ENCODE results near the gene FAM32A. TPM values are rescaled to one million over a fixed set of nuclear protein-coding genes. Genes with fewer than 3 reads are reported as not detected.

Gene FAM32A
- total and polyA plus RNA-seq, 4 donors = 81.6 to 142 (median 131) TPM

DNA sequence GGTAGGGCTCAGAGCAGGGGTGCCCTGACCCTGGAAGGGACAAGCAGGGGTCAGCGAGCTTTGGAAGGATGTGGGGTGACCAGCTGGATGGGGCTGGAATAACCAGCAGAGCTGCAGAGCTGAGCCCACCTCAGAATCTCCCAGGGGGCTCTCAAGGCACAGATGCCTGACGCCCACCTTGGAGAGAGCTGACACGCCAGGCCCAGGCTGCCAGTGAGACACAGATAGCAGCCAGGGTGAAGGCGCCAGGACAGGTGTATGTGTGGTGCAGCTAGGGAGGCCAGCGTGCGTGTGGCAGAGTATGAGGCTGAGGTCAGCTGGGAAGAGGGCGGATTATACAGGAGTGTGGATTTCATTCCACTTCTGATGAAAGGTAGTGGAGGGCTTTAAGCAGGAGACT is 21.4 kb downstream of the FAM32A start:
- H3K27ac ChIP-seq (ENCODE audit: low read depth, low read length) = no peak overlapping the region
- no peaks in the 10 kb centered on the region for H3K27me3 ChIP-seq (ENCODE audit: control insufficient read depth, insufficient read depth, low read length)
- H3K36me3 ChIP-seq (ENCODE audit: control insufficient read depth, insufficient read depth, low read length) = peaks cover 86% of the 10 kb centered on the region
- DNase-seq (ENCODE audit: low read depth in 4 of 6, low spot score in 6 of 6) = no peak
- H3K4me3 ChIP-seq (ENCODE audit: low read depth, low read length) = no peak overlapping the region
- no peaks in the 10 kb centered on the region for H3K9me3 ChIP-seq (ENCODE audit: control insufficient read depth, insufficient read depth, low read length)
- 91% methylated on average over 7 of the region's 7 CpGs for WGBS (ENCODE audit: insufficient coverage)
- H3K4me1 ChIP-seq (ENCODE audit: control insufficient read depth, insufficient read depth, low read length) = peaks cover 3% of the 10 kb centered on the region

DNA sequence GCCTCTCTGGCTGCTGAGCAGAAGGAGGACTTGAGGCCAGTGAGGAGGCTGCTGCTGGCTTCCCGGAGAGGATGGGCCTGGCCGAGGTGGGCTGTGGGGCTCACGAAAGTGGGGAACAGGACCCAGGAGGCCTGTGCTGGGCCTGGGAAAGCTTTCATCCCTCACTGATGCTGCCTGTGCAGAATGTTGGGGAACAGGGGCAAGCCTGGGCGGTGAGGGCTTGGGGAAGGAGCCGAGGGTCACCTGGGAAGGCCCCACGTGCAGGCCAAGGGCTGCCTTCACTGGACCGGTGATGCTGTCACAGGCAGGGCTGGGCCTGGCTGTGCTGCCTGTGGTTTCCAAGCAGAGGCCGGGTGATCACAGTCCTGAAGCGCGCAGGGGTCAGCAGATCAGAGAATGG is 21.9 kb downstream of the FAM32A start:
- WGBS (ENCODE audit: insufficient coverage) = 95% methylated on average over 10 of the region's 10 CpGs

DNA sequence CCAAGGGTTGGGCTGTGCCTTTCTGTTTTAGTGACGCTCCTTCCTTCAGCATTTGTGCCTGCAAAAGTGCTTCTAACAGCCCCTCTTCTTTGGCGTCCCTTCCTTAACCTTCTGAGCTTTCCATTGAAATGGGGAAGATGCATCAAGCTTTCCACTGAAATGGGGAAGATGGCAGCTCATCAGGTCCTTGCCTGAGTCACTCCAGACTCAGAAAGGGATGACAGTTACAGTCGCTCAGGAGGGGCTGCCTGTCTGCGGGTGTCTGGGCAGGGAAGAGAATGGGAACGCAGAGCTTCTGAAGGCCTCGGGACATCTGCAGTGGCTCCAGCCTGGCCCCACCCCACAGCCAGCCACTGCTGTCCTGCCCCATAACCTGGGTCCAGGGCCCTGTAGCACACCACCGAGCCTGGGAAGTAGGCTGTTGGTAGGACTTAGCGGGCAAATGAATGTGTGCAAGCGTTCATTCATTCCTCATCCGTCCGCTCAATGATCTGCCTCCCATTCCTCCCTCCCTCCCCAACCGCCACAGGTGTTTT is 22.3 kb downstream of the FAM32A start:
- H3K4me1 ChIP-seq (ENCODE audit: control insufficient read depth, insufficient read depth, low read length) = peaks cover 3% of the 10 kb centered on the region
- 93% methylated on average over 9 of the region's 12 CpGs for WGBS (ENCODE audit: insufficient coverage)
- H3K36me3 ChIP-seq (ENCODE audit: control insufficient read depth, insufficient read depth, low read length) = peaks cover 79% of the 10 kb centered on the region
- no peak for DNase-seq (ENCODE audit: low read depth in 4 of 6, low spot score in 6 of 6)
- H3K9me3 ChIP-seq (ENCODE audit: control insufficient read depth, insufficient read depth, low read length) = no peaks in the 10 kb centered on the region
- no peaks in the 10 kb centered on the region for H3K27me3 ChIP-seq (ENCODE audit: control insufficient read depth, insufficient read depth, low read length)
- H3K4me3 ChIP-seq (ENCODE audit: low read depth, low read length) = no peak overlapping the region
- H3K27ac ChIP-seq (ENCODE audit: low read depth, low read length) = no peak overlapping the region

More for the DNA sequence above, 21.9 kb downstream of the FAM32A start:
- Histone ChIP-seq H3K27ac (ENCODE audit: low read depth, low read length) (no peak overlapping the region), H3K9me3 (ENCODE audit: control insufficient read depth, insufficient read depth, low read length) (no peaks in the 10 kb centered on the region), H3K4me1 (ENCODE audit: control insufficient read depth, insufficient read depth, low read length) (peaks cover 3% of the 10 kb centered on the region), H3K27me3 (ENCODE audit: control insufficient read depth, insufficient read depth, low read length) (no peaks in the 10 kb centered on the region), H3K4me3 (ENCODE audit: low read depth, low read length) (no peak overlapping the region), H3K36me3 (ENCODE audit: control insufficient read depth, insufficient read depth, low read length) (peaks cover 82% of the 10 kb centered on the region)
- no peak for DNase-seq (ENCODE audit: low read depth in 4 of 6, low spot score in 6 of 6)

DNA sequence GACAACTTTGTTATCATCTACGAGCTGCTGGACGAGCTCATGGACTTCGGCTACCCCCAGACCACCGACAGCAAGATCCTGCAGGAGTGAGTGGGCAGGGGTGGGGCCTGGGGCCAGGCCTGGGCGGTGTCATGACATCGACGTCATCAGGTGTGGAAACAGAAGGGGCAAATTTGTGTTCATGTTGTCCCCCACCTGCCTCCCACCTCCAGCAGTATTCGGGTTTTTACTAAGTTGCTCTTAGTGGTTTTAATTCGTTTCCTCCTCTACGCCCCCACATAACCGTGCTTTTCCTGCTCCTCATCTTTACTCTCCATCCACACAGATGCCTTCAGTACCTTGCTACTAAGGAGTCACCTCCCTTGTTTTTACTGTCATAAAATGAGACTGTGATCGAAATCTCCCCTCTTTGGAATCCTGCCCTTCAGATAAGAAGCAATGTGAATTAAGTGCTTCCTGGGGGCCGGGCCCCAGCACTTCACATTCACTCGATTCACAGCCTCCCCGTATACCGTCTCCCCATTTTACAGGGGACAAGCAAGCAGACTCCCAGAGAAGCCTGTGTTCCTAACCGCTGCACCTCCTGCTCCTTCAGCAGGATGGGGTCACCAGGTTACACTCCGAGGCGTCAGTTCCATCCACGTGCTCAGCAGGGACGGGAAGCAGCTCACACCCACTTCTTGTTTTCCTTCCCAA is 23.0 kb downstream of the FAM32A start:
- Histone ChIP-seq H3K36me3 (ENCODE audit: control insufficient read depth, insufficient read depth, low read length) (peaks cover 74% of the 10 kb centered on the region), H3K27ac (ENCODE audit: low read depth, low read length) (no peak overlapping the region), H3K9me3 (ENCODE audit: control insufficient read depth, insufficient read depth, low read length) (no peaks in the 10 kb centered on the region), H3K4me1 (ENCODE audit: control insufficient read depth, insufficient read depth, low read length) (peaks cover 3% of the 10 kb centered on the region), H3K27me3 (ENCODE audit: control insufficient read depth, insufficient read depth, low read length) (no peaks in the 10 kb centered on the region), H3K4me3 (ENCODE audit: low read depth, low read length) (no peak overlapping the region)
- WGBS (ENCODE audit: insufficient coverage) = 97% methylated on average over 17 of the region's 21 CpGs
- DNase-seq (ENCODE audit: low read depth in 4 of 6, low spot score in 6 of 6) = no peak

DNA sequence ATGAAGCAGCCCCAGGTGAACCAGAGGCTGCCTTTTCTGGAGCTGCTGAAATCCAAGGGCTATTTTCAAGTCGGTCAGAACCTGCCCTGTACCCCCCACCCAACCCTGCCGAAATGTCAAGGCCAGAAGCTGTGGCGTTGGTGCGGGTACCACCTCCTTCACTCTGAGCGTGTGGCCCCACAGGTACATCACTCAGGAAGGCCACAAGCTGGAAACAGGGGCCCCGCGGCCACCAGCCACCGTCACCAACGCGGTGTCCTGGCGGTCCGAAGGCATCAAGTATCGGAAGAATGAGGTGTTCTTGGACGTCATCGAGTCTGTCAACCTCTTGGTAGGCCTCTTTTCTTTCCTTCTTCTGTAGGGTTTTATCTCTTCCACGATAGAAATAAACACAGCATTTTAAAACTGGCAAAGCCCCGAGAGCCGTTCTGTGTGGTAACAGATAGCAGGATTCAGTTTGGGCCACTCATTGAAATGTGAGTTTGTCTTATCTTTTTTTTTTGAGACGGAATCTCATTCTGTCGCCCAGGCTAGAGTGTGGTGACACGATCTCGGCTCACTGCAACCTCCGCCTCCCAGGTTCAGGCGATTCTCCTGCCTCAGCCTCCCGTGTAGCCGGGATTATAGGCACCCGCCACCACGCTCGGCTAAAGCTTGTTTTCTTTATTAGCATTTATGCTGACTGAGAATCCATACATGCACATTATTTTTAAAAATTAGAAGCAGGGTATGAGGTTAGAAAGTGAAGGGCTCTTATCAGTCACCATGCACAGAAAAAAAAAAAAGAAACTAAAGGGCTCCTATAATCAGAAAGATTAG is 23.8 kb downstream of the FAM32A start:
- WGBS (ENCODE audit: insufficient coverage) = 99% methylated on average over 20 of the region's 29 CpGs
- H3K27ac ChIP-seq (ENCODE audit: low read depth, low read length) = no peak overlapping the region
- H3K27me3 ChIP-seq (ENCODE audit: control insufficient read depth, insufficient read depth, low read length) = no peaks in the 10 kb centered on the region
- H3K4me1 ChIP-seq (ENCODE audit: control insufficient read depth, insufficient read depth, low read length) = peaks cover 3% of the 10 kb centered on the region
- no peaks in the 10 kb centered on the region for H3K9me3 ChIP-seq (ENCODE audit: control insufficient read depth, insufficient read depth, low read length)
- DNase-seq (ENCODE audit: low read depth in 4 of 6, low spot score in 6 of 6) = no peak
- no peak overlapping the region for H3K4me3 ChIP-seq (ENCODE audit: low read depth, low read length)
- peaks cover 66% of the 10 kb centered on the region for H3K36me3 ChIP-seq (ENCODE audit: control insufficient read depth, insufficient read depth, low read length)

DNA sequence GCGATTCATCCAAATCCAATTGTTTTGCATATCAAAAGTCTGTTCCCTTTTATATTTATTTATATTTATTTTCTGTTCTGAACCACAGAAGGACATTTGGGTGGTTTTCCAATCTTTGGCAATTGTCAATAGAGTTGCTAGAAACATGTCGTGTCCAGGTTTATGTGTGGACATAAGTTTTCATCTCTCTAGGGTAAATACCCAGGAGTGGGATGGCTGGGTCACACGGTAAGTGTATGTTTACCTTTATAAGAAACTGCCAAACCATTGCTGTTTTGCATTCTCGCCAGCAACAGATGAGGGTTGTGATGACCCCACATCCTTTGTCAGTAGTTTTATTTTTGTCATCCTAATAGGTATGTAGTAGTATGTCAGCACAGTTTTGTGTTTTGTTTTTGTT is 25.0 kb downstream of the FAM32A start:
- Histone ChIP-seq H3K4me3 (ENCODE audit: low read depth, low read length) (no peak overlapping the region), H3K4me1 (ENCODE audit: control insufficient read depth, insufficient read depth, low read length) (peaks cover 3% of the 10 kb centered on the region)
- WGBS (ENCODE audit: insufficient coverage) = 100% methylated on average over 1 of the region's 4 CpGs

DNA sequence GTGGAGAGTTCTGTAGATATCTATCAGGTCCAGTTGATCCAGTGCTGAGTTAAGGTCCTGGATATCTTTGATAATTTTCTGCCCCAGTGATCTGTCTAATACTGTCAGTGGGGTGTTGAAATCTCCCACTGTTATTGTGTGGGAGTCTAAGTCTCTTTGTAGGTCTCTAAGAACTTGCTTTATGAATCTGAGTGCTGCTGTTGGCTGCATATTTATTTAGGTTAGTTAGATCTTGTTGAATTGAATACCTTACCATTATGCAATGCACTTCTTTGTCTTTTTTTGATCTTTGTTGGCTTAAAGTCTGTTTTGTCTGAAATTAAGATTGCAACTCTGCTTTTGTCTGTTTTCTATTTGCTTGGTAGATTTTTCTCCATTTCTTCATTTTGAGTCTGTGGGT is 27.9 kb downstream of the FAM32A start:
- no peak for DNase-seq (ENCODE audit: low read depth in 4 of 6, low spot score in 6 of 6)
- H3K4me1 ChIP-seq (ENCODE audit: control insufficient read depth, insufficient read depth, low read length) = peaks cover 15% of the 10 kb centered on the region
- H3K4me3 ChIP-seq (ENCODE audit: low read depth, low read length) = no peak overlapping the region
- H3K27ac ChIP-seq (ENCODE audit: low read depth, low read length) = no peak overlapping the region
- peaks cover 49% of the 10 kb centered on the region for H3K36me3 ChIP-seq (ENCODE audit: control insufficient read depth, insufficient read depth, low read length)
- H3K27me3 ChIP-seq (ENCODE audit: control insufficient read depth, insufficient read depth, low read length) = no peaks in the 10 kb centered on the region
- no peaks in the 10 kb centered on the region for H3K9me3 ChIP-seq (ENCODE audit: control insufficient read depth, insufficient read depth, low read length)

More for the DNA sequence above, 25.0 kb downstream of the FAM32A start:
- Histone ChIP-seq H3K27ac (ENCODE audit: low read depth, low read length) (no peak overlapping the region), H3K36me3 (ENCODE audit: control insufficient read depth, insufficient read depth, low read length) (peaks cover 58% of the 10 kb centered on the region), H3K9me3 (ENCODE audit: control insufficient read depth, insufficient read depth, low read length) (no peaks in the 10 kb centered on the region), H3K27me3 (ENCODE audit: control insufficient read depth, insufficient read depth, low read length) (no peaks in the 10 kb centered on the region)
- DNase-seq (ENCODE audit: low read depth in 4 of 6, low spot score in 6 of 6) = no peak

DNA sequence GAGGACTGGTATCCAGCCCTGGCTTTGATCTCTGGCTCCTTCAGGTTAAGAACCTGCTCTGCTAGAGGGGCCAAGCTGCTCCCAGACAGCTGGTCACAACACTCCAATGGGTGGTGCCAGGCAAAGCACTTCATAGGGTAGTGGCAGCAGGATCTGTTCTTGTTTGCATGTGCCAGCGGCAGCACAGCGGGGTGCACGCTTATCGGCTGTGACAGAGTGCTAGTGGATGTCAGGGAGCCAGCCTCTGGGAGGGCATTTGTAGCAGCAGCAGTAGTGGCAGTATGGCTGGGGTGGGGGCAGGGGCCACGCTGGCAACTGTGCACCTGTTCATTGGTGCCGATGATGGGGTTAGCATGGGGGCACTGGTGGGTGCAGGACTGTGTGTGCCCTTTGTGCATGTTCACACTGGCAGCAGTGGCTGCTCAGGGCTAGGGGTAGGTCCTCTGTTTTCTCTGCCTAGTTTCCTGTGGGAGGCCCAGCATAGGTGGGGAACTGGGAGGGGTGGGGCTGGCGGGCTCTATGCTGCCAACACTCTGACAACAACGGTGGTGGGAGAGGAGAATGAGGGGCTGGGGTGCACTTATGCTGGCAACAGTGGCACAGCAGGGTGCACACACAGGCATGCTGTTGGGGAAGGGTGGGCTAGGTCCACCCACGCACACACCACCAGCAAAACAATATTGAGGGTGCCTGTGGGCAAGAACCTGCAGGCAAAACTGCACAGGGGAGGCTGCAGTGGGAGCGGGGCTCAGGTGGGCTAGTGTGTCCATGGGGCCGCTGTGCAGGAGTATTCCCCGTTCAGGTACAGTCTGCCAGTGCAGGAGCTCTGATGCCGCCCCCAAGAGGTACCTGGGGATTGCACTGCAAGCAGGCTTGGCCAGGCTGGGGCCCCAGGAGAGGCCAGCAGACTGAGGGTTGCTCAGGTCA is 31.8 kb downstream of the FAM32A start:
- H3K4me3 ChIP-seq (ENCODE audit: low read depth, low read length) = no peak overlapping the region
- peaks cover 8% of the 10 kb centered on the region for H3K9me3 ChIP-seq (ENCODE audit: control insufficient read depth, insufficient read depth, low read length)
- H3K27ac ChIP-seq (ENCODE audit: low read depth, low read length) = no peak overlapping the region
- peaks cover 33% of the 10 kb centered on the region for H3K36me3 ChIP-seq (ENCODE audit: control insufficient read depth, insufficient read depth, low read length)
- no peaks in the 10 kb centered on the region for H3K27me3 ChIP-seq (ENCODE audit: control insufficient read depth, insufficient read depth, low read length)
- H3K4me1 ChIP-seq (ENCODE audit: control insufficient read depth, insufficient read depth, low read length) = peaks cover 20% of the 10 kb centered on the region
- peak in 1 of 6 donors; percentile 29 for DNase-seq (ENCODE audit: low read depth in 4 of 6, low spot score in 6 of 6)
- WGBS (ENCODE audit: insufficient coverage) = 78% methylated on average over 11 of the region's 13 CpGs

DNA sequence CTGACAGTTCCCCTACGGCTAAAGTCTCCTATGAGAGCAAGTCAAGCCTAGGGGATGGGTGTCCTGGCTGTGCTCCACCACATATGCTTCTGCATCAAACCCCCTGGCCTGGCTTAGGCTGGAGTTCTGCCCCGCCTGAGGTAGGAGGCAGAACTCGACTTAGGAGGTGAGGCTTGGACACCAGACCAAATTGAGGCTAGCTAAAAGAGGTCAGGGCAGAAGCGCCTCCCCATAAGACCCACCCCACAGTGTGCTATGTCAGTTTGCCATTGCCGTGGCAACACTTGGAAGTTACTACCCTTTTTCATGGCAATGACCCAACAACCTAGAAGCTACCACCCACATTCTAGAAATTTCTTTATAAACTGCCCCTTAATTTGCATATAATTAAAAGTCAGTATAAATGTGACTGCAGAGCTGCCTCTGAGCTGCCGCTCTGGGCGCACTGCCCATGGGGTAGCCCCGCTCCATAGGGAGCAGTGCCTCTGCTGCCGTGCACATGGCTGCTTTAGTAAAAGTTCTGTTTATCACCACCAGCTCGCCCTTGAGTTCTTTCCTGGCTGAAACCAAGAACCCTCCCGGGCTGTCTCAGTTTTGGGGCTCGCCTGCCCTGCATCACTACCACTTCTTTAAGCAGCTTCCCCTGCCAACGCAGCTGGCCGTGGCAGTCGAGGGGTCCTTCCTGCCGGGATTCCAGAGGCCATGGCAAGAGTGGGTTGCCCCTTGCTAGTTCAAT is 32.7 kb downstream of the FAM32A start:
- Histone ChIP-seq H3K9me3 (ENCODE audit: control insufficient read depth, insufficient read depth, low read length) (peaks cover 8% of the 10 kb centered on the region), H3K4me1 (ENCODE audit: control insufficient read depth, insufficient read depth, low read length) (peaks cover 20% of the 10 kb centered on the region), H3K27me3 (ENCODE audit: control insufficient read depth, insufficient read depth, low read length) (no peaks in the 10 kb centered on the region), H3K4me3 (ENCODE audit: low read depth, low read length) (no peak overlapping the region), H3K36me3 (ENCODE audit: control insufficient read depth, insufficient read depth, low read length) (peaks cover 41% of the 10 kb centered on the region), H3K27ac (ENCODE audit: low read depth, low read length) (no peak overlapping the region)
- 61% methylated on average over 15 of the region's 16 CpGs for WGBS (ENCODE audit: insufficient coverage)
- DNase-seq (ENCODE audit: low read depth in 4 of 6, low spot score in 6 of 6) = peak in 2 of 6 donors; percentile 9 to 17

Measured in spinal cord (tissue), 10 donors.